Esophagus muscularis mucosa (tissue), 4 donors: ENCODE measurements around the gene CHIT1. TPM values are rescaled to one million over a fixed set of nuclear protein-coding genes. Genes with fewer than 3 reads are reported as not detected.

Source experiments
- DNase-seq: peaks from one replicate; pipeline ENCODE4 v3.0.0-alpha.2; 2017; ENCODE audit errors: extremely low spot score
- H3K27ac ChIP-seq, 4 donors: fragments of 200-600 bp; sonication (generic); replicated peaks in 1 of 4; 1 replicate in 3 of 4; 2 replicates in 1 of 4; pipeline ENCODE4 v1.5.1; 2016 to 2019; ENCODE audit warnings: mild to moderate bottlenecking in 1 of 4
- H3K27me3 ChIP-seq, 4 donors: fragments of 200-600 bp; sonication (generic); one replicate each; pipeline versions ENCODE4 v1.5.1 to v1.6.0; 2016 to 2019
- H3K36me3 ChIP-seq, 4 donors: fragments of 200-600 bp; sonication (generic); one replicate each; pipeline ENCODE4 v1.5.1; 2016 to 2019
- H3K4me1 ChIP-seq, 4 donors: fragments of 200-600 bp; sonication (generic); one replicate each; pipeline ENCODE4 v1.5.1; 2016 to 2019
- H3K4me3 ChIP-seq, 4 donors: fragments of 200-600 bp; sonication (generic); 1 replicate in 2 of 4; 2 replicates in 2 of 4; pipeline ENCODE4 v1.5.1; 2016 to 2019; ENCODE audit warnings: mild to moderate bottlenecking in 4 of 4, moderate library complexity in 1 of 4
- H3K9me3 ChIP-seq, 4 donors: fragments of 200-600 bp; sonication (generic); 1 replicate in 3 of 4; 2 replicates in 1 of 4; pipeline ENCODE4 v1.5.1; 2016 to 2019
- EP300 ChIP-seq: sonication (generic); formaldehyde crosslinking; IDR thresholded peaks from one replicate; pipeline ENCODE4 v1.6.1; 2017; ENCODE audit warnings: antibody characterized with exemption
- POLR2A ChIP-seq: fragments of 450-650 bp; IDR thresholded peaks from one replicate; pipeline ENCODE4 v1.6.1; 2017; ENCODE audit warnings: antibody characterized with exemption, moderate library complexity, mild to moderate bottlenecking, low read depth
- POLR2AphosphoS5 ChIP-seq, 2 donors: sonication (generic); formaldehyde crosslinking; IDR thresholded peaks; one replicate each; pipeline ENCODE4 v1.6.1; 2017; ENCODE audit warnings: antibody characterized with exemption in 2 of 2
- WGBS: methylation state at CpG from one replicate; pipeline ENCODE4 v1.1.5; 2018; 5-methylcytosine and 5-hydroxymethylcytosine counted together
- intact Hi-C: fragments of 100-400 bp; cut with DNase I; formaldehyde crosslinking; loops from one replicate; pipeline ENCODE4 v1.15.1; 2023
- total RNA-seq, 4 donors: library from RNA; depleted of rRNA; stranded (reverse); fragments of >200 nt; gene quantifications; one replicate each; pipeline versions ENCODE4 v1.1.0 to v1.2.1, GENCODE V29; 2016
- TF ChIP-seq, protein P1 (sequence below), 3 experiments: fragments of 200-600 bp in 2 of 3; fragments of 450-650 bp in 1 of 3; sonication (generic) in 2 of 3; IDR thresholded peaks; one replicate each; pipeline ENCODE4 v1.5.1; 2017 to 2019; ENCODE audit warnings: antibody characterized with exemption in 3 of 3, mild to moderate bottlenecking in 2 of 3, moderate library complexity in 1 of 3

Gene CHIT1
- total RNA-seq, 4 donors from 2014 or later, result 0.11 to 0.26 (median 0.17) TPM; not detected in 1

DNA sequence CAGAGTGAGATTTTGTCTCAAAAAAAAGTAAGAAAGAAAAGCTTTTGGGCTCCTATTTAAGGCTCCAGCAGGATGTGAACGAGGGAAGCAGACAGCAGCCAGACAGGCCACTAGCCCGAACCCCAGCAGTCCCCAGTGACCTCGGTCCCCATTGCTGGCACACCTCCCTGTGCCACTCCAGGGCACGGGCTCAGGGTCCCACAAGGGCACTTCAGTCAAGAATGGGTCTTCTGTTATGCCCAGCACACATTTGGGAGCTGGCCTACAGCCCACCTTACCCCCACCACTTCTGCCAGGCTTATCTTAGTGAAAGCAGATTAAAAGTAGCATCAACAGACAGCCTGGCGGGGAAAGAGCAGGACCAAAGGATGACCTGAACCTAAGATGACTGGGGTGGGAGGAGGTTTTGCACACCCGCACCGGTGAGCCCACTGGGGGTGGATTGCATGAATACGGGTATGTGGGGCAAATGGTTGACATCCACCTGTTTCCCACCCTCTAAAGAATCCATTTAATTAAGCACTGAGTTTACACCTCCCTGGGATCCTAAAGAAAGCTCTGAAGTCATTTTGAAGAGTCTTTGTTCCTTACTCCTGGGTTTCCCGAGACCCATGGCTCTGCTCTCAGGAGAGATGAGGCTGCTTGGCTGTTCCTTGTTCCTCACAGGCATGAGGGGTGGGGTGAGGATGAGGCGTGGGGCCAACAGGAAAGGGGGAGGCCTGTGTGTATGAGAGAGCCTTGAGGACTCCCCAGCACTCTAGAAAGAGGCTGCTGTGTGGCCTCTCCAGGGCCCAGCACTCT lies 47.7 kb downstream of the CHIT1 start:
- intact Hi-C loops, result no loop called here
- no peaks in the 10 kb centered on the region for H3K27me3 ChIP-seq
- no peak overlapping the region for H3K4me3 ChIP-seq
- H3K4me1 ChIP-seq, result peaks cover 0 to 7% (median 3%) of the 10 kb centered on the region in 4 donors
- DNase-seq, result no peak
- TF ChIP-seq EP300 (no peak), POLR2AphosphoS5 (IDR thresholded peaks at IDR 0.05) (no peak), POLR2A (no peak)
- TF ChIP-seq, protein P1, sequence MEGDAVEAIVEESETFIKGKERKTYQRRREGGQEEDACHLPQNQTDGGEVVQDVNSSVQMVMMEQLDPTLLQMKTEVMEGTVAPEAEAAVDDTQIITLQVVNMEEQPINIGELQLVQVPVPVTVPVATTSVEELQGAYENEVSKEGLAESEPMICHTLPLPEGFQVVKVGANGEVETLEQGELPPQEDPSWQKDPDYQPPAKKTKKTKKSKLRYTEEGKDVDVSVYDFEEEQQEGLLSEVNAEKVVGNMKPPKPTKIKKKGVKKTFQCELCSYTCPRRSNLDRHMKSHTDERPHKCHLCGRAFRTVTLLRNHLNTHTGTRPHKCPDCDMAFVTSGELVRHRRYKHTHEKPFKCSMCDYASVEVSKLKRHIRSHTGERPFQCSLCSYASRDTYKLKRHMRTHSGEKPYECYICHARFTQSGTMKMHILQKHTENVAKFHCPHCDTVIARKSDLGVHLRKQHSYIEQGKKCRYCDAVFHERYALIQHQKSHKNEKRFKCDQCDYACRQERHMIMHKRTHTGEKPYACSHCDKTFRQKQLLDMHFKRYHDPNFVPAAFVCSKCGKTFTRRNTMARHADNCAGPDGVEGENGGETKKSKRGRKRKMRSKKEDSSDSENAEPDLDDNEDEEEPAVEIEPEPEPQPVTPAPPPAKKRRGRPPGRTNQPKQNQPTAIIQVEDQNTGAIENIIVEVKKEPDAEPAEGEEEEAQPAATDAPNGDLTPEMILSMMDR (IDR thresholded peaks at IDR 0.05), result no peak
- no peaks in the 10 kb centered on the region for H3K9me3 ChIP-seq
- WGBS, result 64% methylated on average over 10 of the region's 10 CpGs
- no peaks in the 10 kb centered on the region for H3K36me3 ChIP-seq
- no peak overlapping the region for H3K27ac ChIP-seq

DNA sequence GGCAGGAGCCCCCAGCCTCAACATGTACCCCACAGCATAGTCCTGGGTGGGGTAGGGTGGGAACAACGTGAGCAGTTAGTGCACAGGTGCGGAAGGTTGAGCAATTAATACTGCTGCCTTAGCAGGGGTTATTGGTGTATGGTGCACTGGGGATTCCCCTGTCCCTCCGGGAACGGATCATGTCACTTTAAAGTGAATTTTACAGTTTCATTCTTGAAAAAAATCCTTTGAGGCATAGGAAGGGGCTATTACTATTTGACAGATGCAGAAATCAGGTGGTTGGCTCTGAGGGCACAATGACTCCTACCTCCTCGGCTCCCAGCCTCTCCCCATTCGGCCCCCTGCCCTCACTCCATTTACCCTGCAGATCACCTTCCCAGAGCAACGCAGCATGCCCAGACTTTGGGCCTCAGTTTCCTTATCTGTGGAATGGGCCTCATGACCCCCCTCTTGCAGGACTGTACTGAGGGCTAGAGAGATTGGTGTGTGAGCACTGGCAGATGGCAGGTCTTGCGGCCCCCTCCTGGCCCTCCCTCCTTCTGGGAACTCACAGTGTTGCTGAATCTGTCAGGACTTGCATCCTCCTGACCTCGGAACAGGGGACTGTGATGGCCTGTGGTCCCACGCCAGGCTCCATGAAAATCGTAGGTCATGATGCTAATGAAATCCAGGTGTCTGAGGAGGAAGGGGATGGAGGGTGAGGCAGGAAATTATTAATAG lies 48.7 kb downstream of the CHIT1 start:
- Histone ChIP-seq H3K27me3 (peaks cover 0 to 4% (median 0%) of the 10 kb centered on the region in 4 donors), H3K4me3 (no peak overlapping the region), H3K9me3 (no peaks in the 10 kb centered on the region), H3K36me3 (no peaks in the 10 kb centered on the region), H3K27ac (no peak overlapping the region), H3K4me1 (peaks cover 0 to 2% (median 0%) of the 10 kb centered on the region in 4 donors)
- DNase-seq, result no peak
- TF ChIP-seq EP300 (no peak), POLR2AphosphoS5 (IDR thresholded peaks at IDR 0.05) (no peak), POLR2A (no peak)
- TF ChIP-seq, protein P1 (IDR thresholded peaks at IDR 0.05), result no peak
- 95% methylated on average over 11 of the region's 11 CpGs for WGBS
- intact Hi-C loops, result no loop called here

DNA sequence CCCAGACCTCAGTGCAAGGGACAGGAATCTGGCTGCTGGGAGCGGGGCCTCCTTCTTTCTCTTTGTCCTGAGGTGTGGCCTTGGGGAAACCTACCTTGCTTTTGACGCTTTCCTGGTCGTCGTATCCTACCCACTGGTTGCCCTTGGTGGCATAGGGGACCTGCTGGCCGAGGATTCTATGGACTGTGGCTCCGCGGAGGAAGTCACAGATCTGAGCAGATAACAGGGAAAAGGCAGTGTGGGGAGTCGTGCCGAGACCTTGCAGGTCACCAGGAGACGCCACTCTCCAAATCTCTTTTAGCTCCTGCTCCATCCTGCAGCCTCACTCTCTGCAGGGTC lies 49.8 kb downstream of the CHIT1 start:
- DNase-seq, result no peak
- intact Hi-C loops, result no loop called here

DNA sequence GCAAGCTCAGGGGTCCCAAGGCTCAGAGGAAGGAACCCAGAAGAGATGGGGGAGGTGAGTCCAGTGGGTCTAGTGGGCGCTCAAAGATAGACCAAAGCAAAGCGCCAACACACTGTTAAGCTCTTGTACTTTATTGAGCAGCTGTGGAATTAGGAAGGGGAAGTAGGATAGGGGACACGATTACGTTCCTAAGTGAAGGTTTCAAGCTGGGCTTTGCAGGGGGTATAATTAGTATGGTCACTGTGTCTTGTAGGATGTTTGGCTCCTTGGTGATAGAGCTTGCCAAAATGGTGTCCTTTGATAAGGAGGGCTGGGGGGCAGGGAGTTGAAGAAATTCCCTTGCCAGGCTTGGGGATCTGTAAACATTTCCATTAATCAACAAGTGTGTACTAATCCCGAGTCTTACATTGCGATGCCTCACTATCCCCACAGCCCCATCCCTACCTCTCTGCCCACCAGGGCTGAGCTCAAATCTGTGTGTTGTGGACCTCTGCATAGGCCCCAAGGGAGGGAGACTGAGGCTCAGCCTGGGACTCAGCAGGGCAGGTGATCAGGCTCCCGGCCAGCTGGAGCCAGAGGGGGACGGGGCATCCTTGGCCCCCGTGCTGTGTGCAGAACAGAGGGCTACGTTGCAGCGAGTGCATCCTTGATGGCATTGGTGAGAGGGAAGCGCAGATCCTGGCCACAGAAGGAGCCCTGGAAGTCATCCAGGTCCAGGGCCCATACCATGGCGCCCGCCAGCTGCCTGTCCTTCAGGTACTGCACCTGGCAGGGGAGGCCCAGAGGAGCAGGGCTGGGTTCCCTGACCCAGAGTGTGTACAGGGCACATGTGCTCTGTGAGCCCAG lies 50.4 kb downstream of the CHIT1 start:
- Histone ChIP-seq H3K36me3 (no peaks in the 10 kb centered on the region), H3K9me3 (no peaks in the 10 kb centered on the region), H3K4me3 (no peak overlapping the region), H3K27me3 (peaks cover 0 to 12% (median 0%) of the 10 kb centered on the region in 4 donors), H3K27ac (no peak overlapping the region), H3K4me1 (peaks cover 0 to 7% (median 0%) of the 10 kb centered on the region in 4 donors)
- 92% methylated on average over 11 of the region's 14 CpGs for WGBS
- TF ChIP-seq POLR2A, result no peak
- TF ChIP-seq, protein P1 (IDR thresholded peaks at IDR 0.05), result no peak
- TF ChIP-seq EP300, result no peak
- TF ChIP-seq POLR2AphosphoS5 (IDR thresholded peaks at IDR 0.05), result no peak
- intact Hi-C loops, result no loop called here
- DNase-seq, result no peak

More for the DNA sequence above, 49.8 kb downstream of the CHIT1 start:
- Histone ChIP-seq H3K4me1 (peaks cover 0 to 7% (median 0%) of the 10 kb centered on the region in 4 donors), H3K27ac (no peak overlapping the region), H3K27me3 (peaks cover 0 to 12% (median 0%) of the 10 kb centered on the region in 4 donors), H3K9me3 (no peaks in the 10 kb centered on the region), H3K36me3 (no peaks in the 10 kb centered on the region), H3K4me3 (no peak overlapping the region)
- 92% methylated on average over 10 of the region's 10 CpGs for WGBS
- TF ChIP-seq, protein P1 (IDR thresholded peaks at IDR 0.05), result no peak
- TF ChIP-seq POLR2A (no peak), POLR2AphosphoS5 (IDR thresholded peaks at IDR 0.05) (no peak), EP300 (no peak)
